HCT116 (cell line): ENCODE results near the gene USP3. TPM values are rescaled to one million over a fixed set of nuclear protein-coding genes. Genes with fewer than 3 reads are reported as not detected.
A peak's percentile ranks its signal among the peaks of the same experiment; 100 is the strongest.

ENCODE experiments used
- ATAC-seq: fragments of 200-7000 bp; cut with Tn5 transposase; 2 replicates; pipeline ENCODE4 v1.9.1; 2020; ENCODE audit warnings: mild to moderate bottlenecking, moderate library complexity
- BruUV-seq: library from RNA; stranded (reverse); fragments of 400-500 nt; replicated peaks from 2 replicates; lab custom pipeline; 2021; lab: Mats Ljungman, UMichigan
- CTCF ChIA-PET: fragments of 300-600 bp; sonication (Branson Sonifier 250); formaldehyde crosslinking; loops from one replicate; lab custom pipeline; 2021; ENCODE audit warnings: antibody characterized with exemption; lab: Charles Lee
- POLR2A ChIA-PET: fragments of 300-600, 350-600 bp; sonication (Branson Sonifier 250); formaldehyde crosslinking; loops from one replicate; lab custom pipeline; 2021; ENCODE audit warnings: antibody characterized with exemption; lab: Charles Lee
- RAD21 ChIA-PET, 2 experiments: fragments of 300-600 bp; sonication (Branson Sonifier 250); formaldehyde crosslinking; loops; one replicate each; lab custom pipeline; 2023; ENCODE audit warnings: low total read pairs in 2 of 2; ENCODE audit not compliant: uncharacterized antibody in 2 of 2, unreplicated experiment in 2 of 2, low non-redundant PET in 1 of 2; lab: Charles Lee
- DNase-seq: peaks from one replicate; pipeline ENCODE4 v3.0.0-alpha.2; 2010; ENCODE audit warnings: low read depth, low spot score
- H2AFZ ChIP-seq: fragments of 200-600 bp; shearing (Covaris generic), sonication (generic); 2 replicates; pipeline ENCODE4 v1.6.1; 2017; ENCODE audit warnings: low read depth, mixed run types, mixed read lengths, antibody characterized with exemption, low read length; ENCODE audit not compliant: poor library complexity, severe bottlenecking
- H3K27ac ChIP-seq: 2 replicates; pipeline ENCODE4 v1.5.1; 2012; ENCODE audit warnings: low read depth, low read length
- H3K27me3 ChIP-seq: fragments of 200-600 bp; sonication (generic); 2 replicates; pipeline ENCODE4 v1.6.1; 2016; ENCODE audit warnings: mixed run types, low read length, mixed read lengths; ENCODE audit not compliant: insufficient read depth
- H3K36me3 ChIP-seq, 2 experiments: fragments of 200-500 bp in 1 of 2; fragments of 200-600 bp in 1 of 2; sonication (Bioruptor generic) in 1 of 2; sonication (generic) in 1 of 2; 2 replicates each; pipeline versions ENCODE4 v1.5.1 to v1.6.1; 2014 to 2016; ENCODE audit warnings: low read length in 2 of 2, inconsistent platforms in 1 of 2, mixed read lengths in 1 of 2, mixed run types in 1 of 2; ENCODE audit not compliant: insufficient read depth in 2 of 2, control insufficient read depth in 1 of 2
- H3K4me1 ChIP-seq, 2 experiments: fragments of 200-600 bp in 1 of 2; sonication (generic) in 1 of 2; 2 replicates each; pipeline versions ENCODE4 v1.5.1 to v1.6.1; 2012 to 2017; ENCODE audit warnings: low read length in 2 of 2, inconsistent platforms in 1 of 2, mild to moderate bottlenecking in 1 of 2, mixed read lengths in 1 of 2, mixed run types in 1 of 2, moderate library complexity in 1 of 2; ENCODE audit not compliant: insufficient read depth in 2 of 2, control insufficient read depth in 1 of 2
- H3K4me2 ChIP-seq: fragments of 200-600 bp; sonication (generic); 2 replicates; pipeline ENCODE4 v1.6.1; 2017; ENCODE audit warnings: mixed run types, low read length, mixed read lengths
- H3K4me3 ChIP-seq, 2 experiments: fragments of 200-600 bp in 1 of 2; sonication (generic) in 1 of 2; replicated peaks in 1 of 2; 2 replicates each; pipeline ENCODE4 v1.5.1; 2011 to 2016; ENCODE audit warnings: low read length in 2 of 2, control low read depth in 1 of 2, low read depth in 1 of 2, mild to moderate bottlenecking in 1 of 2, mixed read lengths in 1 of 2, mixed run types in 1 of 2
- H3K79me2 ChIP-seq: fragments of 200-600 bp; sonication (generic); 2 replicates; pipeline ENCODE4 v1.6.1; 2017; ENCODE audit warnings: mild to moderate bottlenecking, mixed run types, low read length, moderate library complexity, mixed read lengths; ENCODE audit not compliant: insufficient read depth
- H3K9ac ChIP-seq: fragments of 200-600 bp; sonication (generic); 2 replicates; pipeline ENCODE4 v1.6.1; 2016; ENCODE audit warnings: low read length, mixed read lengths
- H3K9me2 ChIP-seq: fragments of 200-600 bp; sonication (generic), shearing (Covaris generic); 2 replicates; pipeline ENCODE4 v1.6.1; 2017; ENCODE audit warnings: mixed run types, mild to moderate bottlenecking, moderate library complexity; ENCODE audit not compliant: insufficient read depth
- H3K9me3 ChIP-seq, 2 experiments: fragments of 200-500 bp in 1 of 2; fragments of 200-600 bp in 1 of 2; sonication (Bioruptor generic) in 1 of 2; sonication (generic) in 1 of 2; 2 replicates each; pipeline ENCODE4 v1.6.1; 2014 to 2017; ENCODE audit warnings: low read length in 2 of 2, mixed read lengths in 2 of 2, inconsistent platforms in 1 of 2, low read depth in 1 of 2, mild to moderate bottlenecking in 1 of 2, mixed run types in 1 of 2, moderate library complexity in 1 of 2; ENCODE audit not compliant: control insufficient read depth in 1 of 2, insufficient read depth in 1 of 2
- H4K20me1 ChIP-seq: fragments of 200-600 bp; sonication (generic), shearing (Covaris generic); 2 replicates; pipeline ENCODE4 v1.6.1; 2017; ENCODE audit warnings: mixed run types, mild to moderate bottlenecking, moderate library complexity; ENCODE audit not compliant: insufficient read depth
- ATF3 ChIP-seq: IDR thresholded peaks from 2 replicates; pipeline ENCODE4 v1.6.1; 2012
- ELF1 ChIP-seq: IDR thresholded peaks from 2 replicates; pipeline ENCODE4 v1.6.1; 2012; ENCODE audit warnings: low read depth, borderline replicate concordance
- EZH2phosphoT487 ChIP-seq: fragments of 200-600 bp; IDR thresholded peaks from 2 replicates; pipeline ENCODE4 v1.6.1; 2018; ENCODE audit warnings: antibody characterized with exemption, borderline replicate concordance
- FOSL1 ChIP-seq: IDR thresholded peaks from 2 replicates; pipeline ENCODE4 v1.6.1; 2012; ENCODE audit warnings: low read depth
- MAX ChIP-seq: IDR thresholded peaks from 2 replicates; pipeline ENCODE4 v1.6.1; 2012
- RAD21 ChIP-seq: IDR thresholded peaks from 2 replicates; pipeline ENCODE4 v1.6.1; 2012; ENCODE audit warnings: low read depth, mild to moderate bottlenecking
- TCF7L2 ChIP-seq: IDR thresholded peaks from 2 replicates; pipeline ENCODE4 v1.7.0; 2011; ENCODE audit warnings: borderline replicate concordance, inconsistent platforms; ENCODE audit not compliant: insufficient read depth, insufficient read length; ENCODE audit errors: extremely low read depth
- ZBTB33 ChIP-seq: IDR thresholded peaks from 2 replicates; pipeline ENCODE4 v1.6.1; 2011; ENCODE audit warnings: mild to moderate bottlenecking, low read length, moderate library complexity; ENCODE audit not compliant: insufficient replicate concordance; ENCODE audit errors: extremely low read depth
- ZFX ChIP-seq: fragments of 450-650 bp; IDR thresholded peaks from 2 replicates; pipeline ENCODE4 v1.6.1; 2017
- intact Hi-C: fragments of 100-400 bp; cut with micrococcal nuclease; formaldehyde crosslinking; loops from 2 replicates; pipeline ENCODE4 v1.10.0; 2022
- total RNA-seq: library from RNA; stranded (reverse); gene quantifications from one replicate; pipeline ENCODE4 v1.2.1, GENCODE V29; 2021; ENCODE audit not compliant: unreplicated experiment

Gene USP3
- total RNA-seq, 1 experiment from 2014 or later, result 61.6 TPM

GRCh38 chr15:63599401-63600000 lies 95.1 kb downstream of the USP3 start (continued):
- TF ChIP-seq RAD21, result peak; percentile 84
- TF ChIP-seq ELF1, result no peak
- no peak for TF ChIP-seq EZH2phosphoT487
- TF ChIP-seq FOSL1, result no peak

- ChIA-PET RAD21 (interaction anchor here (1.2 to 1.9 kb wide), 4 partner anchors 95 to 134 kb away, joined by 3 to 6 read pairs (median 4); no protein-coding TSS in a partner anchor), POLR2A (interaction anchor here (0.9 to 2.2 kb wide), 5 partner anchors 47 to 443 kb away, joined by 3 to 7 read pairs (median 4); partner anchors contain the start of genes RPS27L and USP3), CTCF (interaction anchor here (0.8 to 3.6 kb wide), 13 partner anchors 10 to 549 kb away, joined by 3 to 55 read pairs (median 5); partner anchors contain the start of genes CIAO2A and DAPK2)
- H3K4me1 ChIP-seq, result peaks cover 13 to 31% of the 10 kb centered on the region in 2 experiments; a peak in 3 of 4 replicates
- H3K4me2 ChIP-seq, result peak overlapping the region; percentile 86
- peak overlapping the region; percentile 88 for H3K9ac ChIP-seq
- H3K9me3 ChIP-seq, result no peaks in the 10 kb centered on the region
- no peaks in the 10 kb centered on the region for H4K20me1 ChIP-seq
- DNase-seq (no peak), ATAC-seq (peak; percentile 34)
- BruUV-seq, result TSS peak; percentile 64
- no peaks in the 10 kb centered on the region for H3K9me2 ChIP-seq
- H3K79me2 ChIP-seq, result no peaks in the 10 kb centered on the region
- H3K27me3 ChIP-seq, result no peaks in the 10 kb centered on the region
- no peaks in the 10 kb centered on the region for H3K36me3 ChIP-seq
- H3K27ac ChIP-seq, result peak overlapping the region; percentile 74
- peak overlapping the region; percentile 77 to 85 for H3K4me3 ChIP-seq
- TF ChIP-seq TCF7L2 (no peak), ZFX (peak; percentile 53; the same call in 1 of the 2 replicates), ATF3 (no peak), MAX (no peak), ZBTB33 (no peak)
- intact Hi-C loops, result no loop called here
- H2AFZ ChIP-seq, result no peak overlapping the region
These were observed 95.7 kb downstream of the USP3 start for GRCh38 chr15:63600001-63600615.
